GM21381 (cell line): ENCODE measurements around the gene NR0B2.

Experiments
- ATAC-seq: cut with Tn5 transposase; IDR thresholded peaks from one replicate; pipeline ENCODE4 v1.9.1; 2021; ENCODE audit warnings: mild to moderate bottlenecking, moderate library complexity; ENCODE audit not compliant: unreplicated experiment

NR0B2 gene

GRCh38 chr1:26938004-26938658 is 24.4 kb upstream of the NR0B2 start:
- ATAC-seq, result no peak

- no peak for ATAC-seq
Observed at GRCh38 chr1:26936823-26937222, 23.0 kb upstream of the NR0B2 start.

DNA sequence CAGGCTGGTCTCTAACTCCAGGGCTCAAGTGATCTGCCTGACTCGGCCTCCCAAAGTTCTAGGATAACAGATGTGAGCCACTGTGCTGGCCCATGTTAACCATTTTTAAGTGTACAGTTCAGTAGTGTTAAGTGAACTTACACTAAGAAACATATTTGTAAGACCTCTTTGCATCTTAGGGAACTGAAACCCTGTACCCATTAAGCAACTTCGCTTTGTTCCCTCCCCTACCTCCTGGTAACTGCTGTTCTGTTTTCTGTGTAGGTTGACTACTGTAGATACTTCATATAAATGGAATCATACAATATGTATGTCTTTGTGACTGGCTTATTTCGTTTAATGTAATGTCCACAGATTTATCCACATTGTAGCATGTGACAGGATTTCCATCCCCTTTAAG is 18.8 kb upstream of the NR0B2 start:
- no peak for ATAC-seq

DNA sequence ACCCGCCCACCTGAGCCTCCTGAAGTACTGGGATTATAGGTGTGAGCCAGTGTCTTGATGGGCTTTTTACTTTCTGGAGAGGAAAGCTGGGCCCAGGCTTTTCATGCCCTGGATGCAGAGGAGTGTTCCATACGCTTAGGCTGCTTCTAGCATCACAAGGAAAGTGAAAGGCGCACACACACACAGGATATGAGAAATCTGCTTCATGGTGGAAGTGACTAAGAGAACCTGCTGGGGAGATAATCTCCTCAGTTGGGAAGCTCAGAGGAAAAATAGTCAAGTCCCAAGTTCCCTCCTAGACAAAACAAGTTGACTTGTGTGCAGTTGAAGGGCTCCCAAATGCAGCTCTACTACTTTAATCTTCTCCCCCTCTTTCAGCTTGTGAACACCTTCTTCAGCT is 9.9 kb upstream of the NR0B2 start:
- ATAC-seq, result no peak

GRCh38 chr1:26922901-26923300 is 9.1 kb upstream of the NR0B2 start:
- ATAC-seq, result no peak

GRCh38 chr1:26922431-26922729 is 8.6 kb upstream of the NR0B2 start:
- no peak for ATAC-seq

DNA sequence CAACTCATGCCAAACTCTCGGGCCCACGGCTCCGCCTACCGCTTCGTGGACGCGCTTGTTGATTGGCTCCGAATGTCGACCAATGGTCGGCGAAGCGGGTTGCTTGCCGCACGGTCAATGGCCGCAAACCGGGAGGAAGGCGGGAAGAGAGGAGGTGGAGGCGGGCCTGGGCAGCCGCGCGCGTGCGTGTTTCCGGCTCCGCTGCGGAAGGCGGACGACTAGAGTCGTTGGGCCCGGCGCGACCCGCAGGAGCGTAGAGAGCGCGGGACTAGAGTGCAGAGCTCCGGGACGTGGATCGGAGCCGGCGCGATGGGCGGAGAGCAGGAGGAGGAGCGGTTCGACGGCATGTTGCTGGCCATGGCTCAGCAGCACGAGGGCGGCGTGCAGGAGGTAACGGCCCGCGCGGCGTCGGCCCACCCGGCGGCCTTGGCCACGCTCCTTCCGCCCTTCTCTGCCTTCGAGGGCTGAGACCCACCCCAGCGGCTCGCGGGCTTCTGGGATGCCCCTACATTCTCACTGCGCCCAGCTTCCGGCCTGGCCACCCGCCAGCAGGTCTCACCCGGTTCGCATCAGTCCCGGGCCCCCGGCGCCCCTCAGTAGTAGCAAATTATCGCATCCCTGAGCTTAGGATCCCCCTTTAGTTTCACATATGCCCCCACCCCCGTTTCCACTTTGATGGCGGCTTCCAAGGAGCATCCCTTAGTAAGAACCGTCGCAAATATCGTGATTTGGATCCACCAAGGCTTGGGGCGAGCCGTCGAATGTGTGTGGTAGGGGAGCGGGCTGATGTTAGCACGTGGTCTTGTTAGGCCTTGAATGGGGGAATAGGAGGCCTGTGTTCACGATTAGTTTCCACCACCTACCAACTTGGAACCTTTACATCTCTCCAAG is 8.0 kb upstream of the NR0B2 start, which contains the start of gene NUDC:
Gene NUDC (plus strand): TSS at position 204 of the 891 bp plus-strand sequence. CDS start 106 bp downstream, at position 310.
- peak; percentile 98 for ATAC-seq

DNA sequence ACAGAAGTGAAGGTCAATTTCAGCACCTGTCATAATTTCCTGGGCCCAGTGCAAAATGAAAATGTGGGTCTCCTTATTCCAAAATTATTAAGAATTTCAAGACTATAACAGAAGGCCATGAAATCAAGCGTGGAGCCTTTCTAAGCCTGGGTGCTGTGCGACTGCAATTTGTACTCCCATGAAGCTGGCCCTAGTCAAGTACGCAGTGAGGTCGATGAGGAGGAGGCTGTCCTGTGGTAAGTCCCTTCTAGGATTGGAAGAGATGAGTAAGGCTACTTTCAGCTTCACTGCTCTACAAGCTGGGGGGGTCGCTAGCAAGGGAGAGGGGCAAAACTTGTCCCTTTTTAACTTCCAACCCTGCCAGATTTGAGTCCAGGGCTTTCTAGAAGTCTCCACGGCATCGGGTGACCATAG is 7.4 kb upstream of the NR0B2 start:
- ATAC-seq, result no peak

GRCh38 chr1:26915204-26915842 is 1.5 kb upstream of the NR0B2 start:
- ATAC-seq, result no peak

DNA sequence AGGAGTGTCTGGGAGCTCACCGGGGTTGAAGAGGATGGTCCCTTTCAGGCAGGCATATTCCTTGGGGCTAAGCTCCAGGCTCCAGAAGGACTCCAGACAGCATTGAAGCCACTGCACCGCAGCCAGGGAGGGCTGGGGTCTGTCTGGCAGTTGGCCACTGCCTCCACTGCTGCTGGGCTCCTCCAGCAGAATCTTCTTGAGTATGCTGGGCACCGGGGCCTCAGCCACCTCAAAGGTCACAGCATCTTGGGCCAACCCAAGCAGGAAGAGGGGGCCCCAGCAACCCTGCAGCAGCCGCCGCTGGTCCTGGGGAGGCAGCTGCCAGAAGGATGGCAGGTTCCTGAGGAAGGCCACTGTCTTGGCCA is 404 bp downstream of the NR0B2 start:
- ATAC-seq, result no peak

- no peak for ATAC-seq
Observed at GRCh38 chr1:26912147-26912490, 1.7 kb downstream of the NR0B2 start.

DNA sequence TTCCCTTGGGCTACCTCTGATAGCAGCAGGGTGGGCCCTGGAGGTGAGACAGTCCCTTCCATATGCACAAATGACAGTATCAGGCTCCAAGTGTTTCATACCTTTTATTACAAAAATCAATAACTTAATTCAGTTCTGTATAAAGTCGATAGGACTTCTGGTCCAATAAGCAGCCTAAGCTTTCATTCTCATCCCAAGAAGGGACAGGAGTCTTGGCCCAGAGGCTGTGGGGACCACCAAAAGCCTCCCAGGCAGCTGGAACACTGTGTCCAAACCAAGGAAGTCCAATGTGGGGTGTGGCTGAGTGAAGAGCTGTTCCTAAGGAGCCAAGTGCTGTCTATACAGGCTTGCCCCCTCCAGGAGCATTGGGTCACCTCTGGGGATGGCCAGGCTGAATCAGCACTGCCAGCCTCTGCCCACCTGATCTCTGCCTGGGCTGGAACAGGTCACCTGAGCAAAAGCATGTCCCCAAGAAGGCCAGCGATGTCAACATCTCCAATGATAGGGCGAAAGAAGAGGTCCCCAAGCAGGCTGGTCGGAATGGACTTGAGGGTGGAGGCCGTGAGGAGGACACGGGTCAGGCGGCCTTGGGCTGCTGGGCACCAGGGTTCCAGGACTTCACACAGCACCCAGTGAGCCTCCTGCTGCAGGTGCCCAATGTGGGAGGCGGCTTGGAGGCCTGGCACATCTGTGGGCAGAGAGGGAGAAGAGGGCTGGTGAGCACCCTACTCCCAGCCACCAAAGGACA is 2.2 kb downstream of the NR0B2 start:
- ATAC-seq, result no peak

GRCh38 chr1:26910343-26911160 is 3.2 kb downstream of the NR0B2 start:
- ATAC-seq, result no peak

GRCh38 chr1:26909951-26910342 is 3.8 kb downstream of the NR0B2 start:
- ATAC-seq, result no peak

GRCh38 chr1:26907071-26907917 is 6.5 kb downstream of the NR0B2 start:
- ATAC-seq, result no peak

GRCh38 chr1:26900815-26901511 is 12.8 kb downstream of the NR0B2 start:
- no peak for ATAC-seq

GRCh38 chr1:26900001-26900814 is 13.6 kb downstream of the NR0B2 start, which contains the start of gene GPATCH3:
TSS of gene GPATCH3 (minus strand) at chr1:26900467. CDS start at chr1:26900442, 25 bp downstream.
- ATAC-seq, result peak; percentile 87

GRCh38 chr1:26897351-26897750 is 16.4 kb downstream of the NR0B2 start:
- ATAC-seq, result no peak
